GM12872 (cell line): ENCODE results near the gene SRGAP1.

Source experiments
- CTCF ChIP-seq: IDR thresholded peaks from 3 replicates; pipeline ENCODE4 v1.5.1; 2011; ENCODE audit warnings: low read depth, mild to moderate bottlenecking, low read length, moderate library complexity; ENCODE audit not compliant: insufficient read depth

The SRGAP1 gene

GRCh38 chr12:64054079-64054520, 209.6 kb downstream of the SRGAP1 start:
- no peak for TF ChIP-seq CTCF

GRCh38 chr12:64056741-64057140, 212.2 kb downstream of the SRGAP1 start:
- TF ChIP-seq CTCF = no peak

GRCh38 chr12:64057706-64058105, 213.2 kb downstream of the SRGAP1 start:
- TF ChIP-seq CTCF = no peak

GRCh38 chr12:64058541-64059265, 214.2 kb downstream of the SRGAP1 start:
- no peak for TF ChIP-seq CTCF

- TF ChIP-seq CTCF = no peak
Measured at GRCh38 chr12:64059685-64060084, 215.2 kb downstream of the SRGAP1 start.

GRCh38 chr12:64061868-64062375, 217.4 kb downstream of the SRGAP1 start:
- TF ChIP-seq CTCF = no peak

- no peak for TF ChIP-seq CTCF
Measured at GRCh38 chr12:64063121-64063520, 218.6 kb downstream of the SRGAP1 start.
